GM19238 (cell line): ENCODE measurements around the gene MSL1.

Source experiments
- DNase-seq: peaks from one replicate; pipeline ENCODE4 v3.0.0; 2011; ENCODE audit warnings: low spot score; ENCODE audit not compliant: insufficient read length

MSL1 gene

DNA sequence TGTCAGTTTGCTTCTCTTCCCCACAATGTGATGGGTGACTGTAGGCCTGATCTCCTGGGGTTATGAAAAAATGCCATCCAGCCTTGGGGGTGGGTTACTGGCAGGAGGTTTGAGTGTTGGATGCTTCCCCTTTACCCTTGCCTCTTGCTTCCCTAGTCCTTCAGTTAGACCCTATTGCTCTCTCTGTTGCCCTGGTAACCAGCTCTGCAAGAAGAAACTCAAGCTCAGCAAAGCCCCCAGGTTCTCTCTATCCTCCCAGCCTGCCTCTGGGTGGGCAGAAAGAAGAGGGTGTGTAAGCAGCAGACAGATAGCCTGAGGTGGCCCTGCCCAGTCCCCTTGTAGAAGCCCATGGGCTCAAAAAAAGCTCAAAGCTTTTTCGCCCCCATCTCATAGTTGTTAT, 52.7 kb downstream of the MSL1 start:
- DNase-seq: no peak

DNA sequence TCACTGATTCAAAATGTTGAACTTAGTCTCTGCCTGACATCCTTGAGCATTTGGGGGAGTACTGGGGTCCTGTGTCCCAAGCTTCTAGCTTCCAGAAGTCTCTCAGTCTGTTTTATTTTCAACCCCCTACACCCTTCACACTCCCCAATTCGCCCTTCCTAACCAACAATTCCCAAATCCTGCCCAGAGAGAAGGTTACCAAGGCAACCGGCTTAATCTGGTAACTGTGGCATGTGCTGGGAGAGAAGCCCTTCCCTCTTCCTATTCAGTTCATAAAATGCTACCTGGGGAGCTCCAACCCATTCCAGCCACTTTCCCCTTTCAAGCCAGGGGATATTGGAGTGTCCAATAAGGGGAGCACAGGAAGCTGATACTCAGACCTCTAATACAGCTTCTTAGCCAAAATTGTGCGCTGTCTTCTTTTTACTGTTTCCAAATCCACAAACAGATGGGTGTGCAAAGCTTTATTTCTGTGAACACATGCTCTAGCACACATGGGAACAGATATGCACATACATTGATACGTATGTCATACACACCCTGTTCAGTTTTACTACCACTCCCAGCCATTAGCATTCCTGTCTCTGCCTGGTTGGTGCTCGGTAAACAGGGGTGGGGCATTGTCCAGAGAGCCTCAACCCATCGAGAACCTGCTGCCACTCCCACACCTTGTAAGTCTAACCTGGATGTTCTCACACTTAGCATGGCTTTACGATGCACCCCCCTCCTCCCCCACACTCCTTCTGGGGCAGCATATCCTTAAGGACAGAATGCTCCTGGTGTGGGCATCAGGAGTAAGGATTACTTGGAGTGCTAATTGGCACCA, 54.4 kb downstream of the MSL1 start:
- no peak for DNase-seq

DNA sequence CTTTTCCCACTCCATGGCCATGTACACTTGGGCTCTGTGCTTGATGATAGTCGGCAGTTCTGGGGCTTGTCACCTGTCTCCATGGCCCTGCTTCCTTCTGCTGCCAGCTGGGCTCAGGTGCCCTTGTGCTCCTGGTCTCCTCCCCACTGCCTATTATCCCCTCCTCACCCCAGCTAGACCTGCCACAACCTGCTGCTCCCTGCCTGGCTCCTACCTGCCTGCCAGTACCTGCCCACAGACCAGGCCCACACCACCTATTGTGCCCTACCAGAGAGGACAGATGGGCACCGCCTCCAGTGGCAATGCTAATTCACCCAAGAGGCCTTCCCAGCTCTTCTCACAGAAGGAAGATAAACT, 55.0 kb downstream of the MSL1 start:
- DNase-seq: no peak

DNA sequence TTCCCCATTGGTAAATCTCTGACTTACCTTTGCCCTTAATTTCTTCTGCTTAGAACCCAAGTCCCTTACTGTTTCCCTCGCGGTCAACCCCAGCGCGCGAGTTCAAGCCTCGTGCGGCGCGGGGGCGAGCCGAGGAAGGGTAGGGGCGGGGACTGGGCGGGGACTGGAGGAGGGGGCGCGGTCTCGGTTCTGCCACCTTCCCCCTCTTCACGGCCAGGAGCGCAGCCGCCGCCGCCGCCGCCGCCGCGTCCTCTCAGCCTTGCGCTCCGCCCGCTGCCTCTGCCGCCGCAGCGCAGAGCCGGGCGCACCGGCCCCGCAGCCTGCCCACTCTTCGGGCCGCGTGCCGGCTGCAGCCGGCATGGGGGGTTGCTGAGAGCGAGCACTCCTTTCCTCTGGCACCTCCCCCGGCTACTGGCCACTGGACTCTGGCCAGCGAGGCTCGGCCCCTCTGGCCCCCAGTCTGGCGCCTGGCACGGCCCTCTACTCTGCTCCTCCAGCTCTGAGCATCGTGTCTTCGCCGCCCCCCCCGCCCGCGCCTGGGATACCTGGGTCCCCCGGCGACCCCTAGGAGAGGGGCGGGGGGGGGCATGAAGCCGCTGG, 55.6 kb downstream of the MSL1 start, which contains the start of gene RAPGEFL1:
Gene RAPGEFL1, plus strand, starts transcription at position 196 of the 600 bp plus-strand sequence. Its CDS starts 392 bp downstream, at position 588.
- DNase-seq: peak; percentile 85

DNA sequence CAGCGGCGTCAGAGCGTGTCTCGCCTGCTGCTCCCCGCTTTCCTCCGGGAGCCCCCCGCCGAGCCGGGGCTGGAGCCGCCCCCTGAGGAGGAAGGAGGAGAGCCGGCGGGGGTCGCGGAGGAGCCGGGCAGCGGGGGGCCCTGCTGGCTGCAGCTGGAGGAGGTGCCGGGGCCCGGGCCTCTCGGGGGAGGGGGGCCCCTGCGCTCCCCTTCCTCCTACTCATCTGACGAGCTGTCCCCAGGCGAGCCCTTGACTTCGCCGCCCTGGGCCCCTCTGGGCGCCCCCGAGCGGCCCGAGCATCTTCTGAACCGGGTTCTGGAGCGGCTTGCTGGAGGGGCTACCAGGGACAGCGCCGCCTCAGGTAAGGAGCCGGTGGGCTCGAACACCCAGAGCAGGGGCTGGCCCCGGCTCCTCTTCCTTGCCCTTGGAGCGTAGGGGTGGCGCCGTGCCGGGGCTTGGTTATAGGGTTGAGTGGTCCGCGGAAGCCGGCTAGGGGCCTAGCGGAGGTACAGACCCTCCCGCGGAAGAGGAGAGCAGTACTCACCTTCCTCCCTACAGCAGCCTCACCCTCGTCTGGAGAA, 56.3 kb downstream of the MSL1 start:
- DNase-seq: no peak

DNA sequence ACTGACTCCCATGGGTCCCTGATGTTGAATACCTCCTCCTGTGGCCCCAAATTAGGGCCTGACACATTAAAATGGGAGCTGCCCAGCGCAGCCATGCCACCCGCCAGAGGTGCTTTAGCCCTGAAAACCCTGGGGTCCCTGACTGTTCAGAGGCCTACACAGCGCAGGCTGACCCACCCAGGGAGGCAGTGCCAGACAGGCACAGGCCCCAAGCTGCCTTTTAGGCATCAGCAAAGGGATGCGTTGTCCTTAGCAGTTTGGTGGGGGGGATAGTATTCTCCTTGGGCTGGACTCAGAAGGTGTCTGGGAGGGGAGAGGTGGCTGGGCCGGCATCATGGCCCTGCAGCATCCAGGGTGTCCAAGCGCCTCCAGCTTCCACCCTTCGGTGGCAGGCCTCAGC, 56.9 kb downstream of the MSL1 start:
- no peak for DNase-seq

DNA sequence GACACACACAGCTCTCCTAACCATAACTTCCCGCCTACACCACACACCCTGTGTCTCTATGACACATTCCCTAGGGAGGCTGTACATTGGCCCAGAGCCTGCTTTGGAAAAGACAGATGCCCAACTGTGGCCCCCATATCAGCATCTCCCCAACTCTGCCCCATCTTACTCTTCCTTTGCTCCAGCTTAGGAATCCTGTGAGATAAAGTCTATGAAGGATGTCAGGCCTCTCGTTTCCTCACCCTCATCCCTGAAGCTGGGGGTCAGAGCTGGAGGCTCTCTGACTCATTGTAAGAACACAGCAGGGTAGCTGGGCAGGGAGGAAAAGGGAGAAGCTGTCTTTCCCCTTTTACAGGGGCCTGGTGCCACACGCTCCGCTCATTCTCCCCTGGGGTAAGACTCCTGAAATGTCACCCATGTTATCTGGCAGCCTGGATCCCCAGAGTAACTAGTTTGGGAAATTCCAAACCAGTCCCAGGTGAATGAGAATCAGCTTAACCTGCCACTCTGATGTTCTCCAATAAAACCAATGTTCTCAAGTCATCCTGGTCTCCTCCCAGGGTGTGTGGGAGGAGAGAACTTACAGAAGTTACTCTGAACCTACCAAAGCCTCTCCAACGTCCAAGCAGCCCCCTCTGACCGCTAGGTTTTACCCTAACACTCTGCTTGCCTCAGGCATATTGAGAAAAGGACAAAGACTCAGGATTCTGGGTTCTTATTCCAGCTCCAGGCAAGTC, 58.3 kb downstream of the MSL1 start:
- DNase-seq: no peak

DNA sequence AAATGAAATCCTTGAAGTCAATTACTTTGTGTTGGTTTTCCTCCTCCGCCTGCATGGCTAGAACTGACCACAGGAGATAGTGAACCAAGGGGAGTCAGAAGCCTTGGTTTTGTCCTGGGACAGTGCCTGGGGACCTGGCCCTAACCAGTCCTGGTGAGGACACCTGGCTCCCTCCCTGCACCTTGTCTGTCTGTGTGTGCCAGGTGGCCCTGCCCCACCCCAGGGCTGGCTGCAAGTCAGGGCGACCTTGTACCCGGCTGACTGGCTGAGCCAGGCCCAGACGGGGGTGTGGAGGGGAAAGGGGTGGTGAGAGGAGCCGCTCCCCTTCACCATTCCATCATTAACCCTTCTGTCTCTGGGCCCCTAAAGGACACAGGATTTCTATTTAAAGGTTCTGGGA, 58.9 kb downstream of the MSL1 start:
- no peak for DNase-seq

DNA sequence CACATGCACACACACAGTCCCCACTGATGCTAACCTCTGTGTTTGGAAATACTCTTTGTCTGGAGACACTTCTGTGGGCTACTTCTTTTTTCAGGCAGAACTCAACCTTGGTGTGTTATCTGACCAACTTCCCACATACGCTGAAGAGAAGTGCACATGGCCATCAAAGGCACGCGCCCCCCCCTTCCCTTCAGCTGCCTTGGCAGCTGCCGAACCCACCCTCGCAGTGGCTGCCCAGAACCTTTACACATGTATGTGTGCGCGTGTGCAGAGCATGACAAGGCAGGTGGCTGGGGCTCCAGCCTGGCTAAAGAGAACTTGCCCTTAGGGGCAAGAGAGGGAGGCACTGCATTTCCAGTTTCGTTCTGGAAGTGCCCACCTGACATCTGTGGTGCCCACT, 59.4 kb downstream of the MSL1 start:
- no peak for DNase-seq

DNA sequence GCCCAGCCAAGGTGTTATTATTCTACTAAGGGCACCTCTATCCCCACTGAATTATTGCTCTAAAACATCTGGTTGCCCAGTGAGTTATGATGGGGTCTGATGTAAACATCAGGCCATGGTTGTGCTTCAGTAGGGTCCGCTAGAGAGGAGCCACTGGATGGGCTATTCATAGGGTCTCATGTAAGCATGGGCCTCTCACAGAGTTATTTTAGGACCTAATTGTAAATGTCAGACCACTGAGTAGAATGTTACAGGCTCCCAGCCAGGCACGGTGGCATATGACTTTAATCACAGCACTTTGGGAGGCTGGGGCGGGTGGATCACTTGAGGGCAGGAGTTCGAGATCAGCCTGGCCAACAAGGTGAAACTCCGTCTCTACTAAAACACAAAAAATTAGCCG, 60.8 kb downstream of the MSL1 start:
- DNase-seq: no peak
